Adrenal gland (tissue), 5 donors: ENCODE data around the gene TMCC1.

Experiments
- CTCF ChIP-seq, 6 experiments: fragments of 450-650 bp in 4 of 6; fragments of 200-600 bp in 2 of 6; sonication (generic) in 1 of 6; IDR thresholded peaks; 1 replicate in 5 of 6; 2 replicates in 1 of 6; pipeline versions ENCODE4 v1.5.1 to v1.8.0; 2016 to 2021; ENCODE audit warnings: antibody characterized with exemption in 6 of 6, mild to moderate bottlenecking in 2 of 6, moderate library complexity in 1 of 6
- POLR2A ChIP-seq, 2 donors: fragments of 450-650 bp; IDR thresholded peaks; one replicate each; pipeline ENCODE4 v1.6.1; 2017; ENCODE audit warnings: antibody characterized with exemption in 2 of 2, mild to moderate bottlenecking in 2 of 2, moderate library complexity in 1 of 2
- donor health status: DM: no; HTN: no; CAD: no.

DNA sequence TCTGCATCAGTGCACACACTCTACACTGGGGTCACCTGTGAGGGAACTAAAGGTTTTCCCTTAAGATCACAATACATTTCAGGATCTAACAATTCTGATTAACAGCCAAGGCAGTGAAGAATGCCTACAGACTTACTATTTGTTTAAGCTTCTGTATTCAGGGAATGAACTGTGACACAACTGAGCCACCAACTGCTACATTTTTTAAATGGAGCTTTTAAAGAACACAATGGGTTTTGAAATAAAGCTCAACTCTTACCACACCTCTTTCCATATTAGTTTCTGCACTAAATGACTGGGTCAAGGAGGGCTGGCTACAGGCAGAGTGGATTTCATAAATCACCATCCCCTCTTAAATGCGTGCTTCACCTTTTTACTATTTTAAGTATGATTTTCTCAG, 100.2 kb downstream of the TMCC1 start:
- TF ChIP-seq CTCF (IDR thresholded peaks at IDR 0.05) (no peak), POLR2A (IDR thresholded peaks at IDR 0.05) (no peak)
